A549 (cell line): ENCODE measurements around the gene ACTR3.

Source experiments
- CTCF ChIP-seq: fragments of >200 bp; sonication (Bioruptor Twin); formaldehyde crosslinking; IDR thresholded peaks from 3 replicates; pipeline ENCODE4 v1.5.1; 2016
- EP300 ChIP-seq, 2 experiments: fragments of >200 bp; sonication (Bioruptor Twin); formaldehyde crosslinking; IDR thresholded peaks; 2 replicates in 1 of 2; 3 replicates in 1 of 2; pipeline ENCODE4 v1.6.1; 2016 to 2017
- MAFK ChIP-seq: fragments of 450-650 bp; IDR thresholded peaks from 2 replicates; pipeline ENCODE4 v1.6.1; 2014; ENCODE audit not compliant: partially characterized antibody
- MAZ ChIP-seq: fragments of 150-350 bp; IDR thresholded peaks from 2 replicates; pipeline ENCODE4 v1.6.1; 2014; ENCODE audit warnings: antibody characterized with exemption, low read depth, low read length, borderline replicate concordance
- NPAS2 ChIP-seq: fragments of 250-450 bp; sonication (Bioruptor Pico); IDR thresholded peaks from 2 replicates; pipeline ENCODE4 v1.8.0; 2022; ENCODE audit warnings: mild to moderate bottlenecking, moderate library complexity, borderline replicate concordance
- RARB ChIP-seq: fragments of 250-450 bp; sonication (Bioruptor Pico); IDR thresholded peaks from 2 replicates; pipeline ENCODE4 v1.8.0; 2021; ENCODE audit warnings: mild to moderate bottlenecking, moderate library complexity
- RCOR1 ChIP-seq: fragments of 150-350 bp; IDR thresholded peaks from 2 replicates; pipeline ENCODE4 v1.6.1; 2014; ENCODE audit warnings: antibody characterized with exemption, low read length, low read depth
- RFX5 ChIP-seq: fragments of 450-650 bp; IDR thresholded peaks from 2 replicates; pipeline ENCODE4 v1.7.1; 2014; ENCODE audit warnings: antibody characterized with exemption, mild to moderate bottlenecking, moderate library complexity
- TP53 ChIP-seq: fragments of 250-450 bp; sonication (Bioruptor Pico); IDR thresholded peaks from 2 replicates; pipeline ENCODE4 v1.5.0; 2021; ENCODE audit warnings: mild to moderate bottlenecking, moderate library complexity

- no peak for TF ChIP-seq EP300 (IDR thresholded peaks at IDR 0.05)
- no peak for TF ChIP-seq MAZ
- TF ChIP-seq NPAS2 (CRISPR knock-in tag), result no peak
- TF ChIP-seq RFX5, result no peak
- no peak for TF ChIP-seq CTCF
- TF ChIP-seq RARB (CRISPR knock-in tag), result no peak
- no peak for TF ChIP-seq MAFK
- no peak for TF ChIP-seq TP53 (CRISPR knock-in tag)
- TF ChIP-seq RCOR1, result no peak
Measured at GRCh38 chr2:113857464-113857863, 32.4 kb upstream of the ACTR3 start.
